GM19452 (cell line): ENCODE data around the gene CFAP65.

Source experiments
- ATAC-seq: cut with Tn5 transposase; IDR thresholded peaks from one replicate; pipeline ENCODE4 v1.9.1; 2021; ENCODE audit not compliant: unreplicated experiment

Gene CFAP65

GRCh38 chr2:218993345-218994315, 47.7 kb downstream of the CFAP65 start, which contains the start of gene CRYBA2:
CRYBA2 (minus strand) TSS chr2:218993422; CDS start chr2:218993176, 246 bp downstream.
- no peak for ATAC-seq

- ATAC-seq = no peak
Observed at GRCh38 chr2:218992703-218993344, 48.5 kb downstream of the CFAP65 start.

DNA sequence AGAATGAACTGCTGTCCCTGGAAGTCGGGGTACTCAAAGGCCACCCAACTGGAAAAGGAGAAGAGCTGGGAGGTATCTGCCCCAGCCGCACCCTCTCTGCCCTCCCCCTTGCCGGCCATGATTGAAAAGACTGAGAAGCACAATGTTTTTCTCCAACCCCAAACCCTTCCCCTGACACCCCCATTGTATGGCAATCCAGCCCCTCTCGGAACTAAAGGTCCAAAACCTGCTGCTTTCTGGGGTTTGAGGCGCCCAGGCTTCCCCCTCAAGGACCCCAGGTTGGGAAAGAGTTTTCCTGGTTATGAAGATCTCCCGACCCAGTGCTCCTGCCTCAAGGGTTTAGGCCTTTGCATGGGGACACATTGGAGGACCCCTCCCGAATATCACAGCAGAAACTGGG, 49.1 kb downstream of the CFAP65 start:
- ATAC-seq = no peak

GRCh38 chr2:218991674-218992168, 49.6 kb downstream of the CFAP65 start:
- no peak for ATAC-seq

DNA sequence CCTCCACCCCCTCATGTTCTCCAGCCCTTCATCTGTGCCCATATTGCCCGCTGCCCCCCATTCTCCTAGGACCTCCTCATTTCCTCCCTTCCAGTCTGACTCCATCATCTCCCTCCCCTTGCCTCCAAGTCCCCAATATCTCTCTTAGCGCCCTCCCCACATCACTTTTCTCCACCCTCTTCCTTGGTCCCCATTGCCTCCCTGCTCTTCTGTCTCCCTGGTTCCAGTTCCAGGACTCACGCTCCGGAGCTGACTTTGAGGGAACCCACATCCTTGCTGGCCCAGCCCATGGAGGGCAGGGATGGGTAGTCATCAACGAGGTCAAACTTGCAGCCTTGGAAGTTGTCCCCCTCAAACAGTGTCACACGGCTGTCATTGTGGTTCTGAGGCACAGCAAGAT, 50.7 kb downstream of the CFAP65 start:
- no peak for ATAC-seq

- ATAC-seq = no peak
Observed at GRCh38 chr2:218990052-218990451, 51.3 kb downstream of the CFAP65 start.

- ATAC-seq = no peak
Observed at GRCh38 chr2:218988650-218989049, 52.7 kb downstream of the CFAP65 start.

GRCh38 chr2:218988164-218988563, 53.2 kb downstream of the CFAP65 start:
- ATAC-seq = no peak

- ATAC-seq = no peak
Observed at GRCh38 chr2:218986148-218986761, 55.1 kb downstream of the CFAP65 start.

DNA sequence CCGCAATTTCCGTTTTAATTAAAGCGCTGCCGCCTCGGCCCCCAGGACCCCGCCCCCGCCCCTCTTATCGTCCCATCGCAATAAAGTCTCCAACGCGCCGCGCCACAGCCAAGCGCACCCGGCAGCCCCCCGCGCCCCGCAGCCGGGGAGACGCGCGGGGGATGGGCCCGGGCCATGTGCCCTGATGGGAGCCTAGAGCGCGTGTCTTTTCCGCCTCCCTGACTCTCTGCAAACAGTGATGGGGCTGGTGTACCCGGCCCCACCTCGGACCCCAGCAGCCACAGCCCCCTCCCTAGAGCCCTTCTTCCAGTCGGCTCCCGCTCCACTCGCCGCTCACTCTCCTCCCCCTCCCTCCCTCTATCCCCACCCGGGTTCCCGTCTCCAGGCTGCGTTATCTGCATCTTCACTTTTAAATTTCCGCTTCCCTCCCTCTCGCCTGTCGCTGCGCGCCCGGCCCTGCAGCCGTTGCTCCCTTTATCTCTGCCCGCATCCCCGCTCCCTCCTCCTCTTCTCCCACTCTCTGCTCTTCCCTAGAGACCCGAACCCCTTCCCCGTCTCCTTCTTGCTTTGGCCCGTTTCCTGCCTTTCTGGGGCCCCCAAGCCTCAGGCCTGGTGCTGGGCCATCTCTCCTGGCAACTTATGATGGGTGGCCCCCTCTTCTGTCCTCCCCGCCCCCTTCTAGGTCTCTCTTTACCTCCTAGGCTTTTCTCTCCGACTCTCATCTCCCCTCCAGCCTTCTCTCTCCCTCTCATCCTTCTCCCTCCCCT, 55.8 kb downstream of the CFAP65 start:
- ATAC-seq = no peak

DNA sequence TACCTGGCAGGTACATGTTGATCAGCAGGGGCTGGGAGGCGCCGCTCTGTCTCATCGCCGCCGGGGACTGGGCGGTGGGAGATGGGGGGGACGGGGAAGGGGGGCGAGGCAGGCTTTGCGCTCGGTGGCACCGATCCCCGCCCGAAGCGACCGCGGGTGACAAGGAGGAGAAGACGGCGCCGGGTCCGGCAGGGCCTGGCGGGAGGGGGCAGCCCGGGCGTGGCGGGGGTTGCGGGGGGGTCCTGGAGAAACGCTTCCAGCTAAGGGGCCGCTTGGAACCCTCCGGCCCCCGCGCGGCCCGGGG, 56.3 kb downstream of the CFAP65 start, which contains the start of gene FEV:
TSS of gene FEV (minus strand) at position 164 of the 304 bp plus-strand sequence. CDS start at position 55, 109 bp downstream.
- ATAC-seq = no peak

- no peak for ATAC-seq
Observed at GRCh38 chr2:218984239-218985020, 56.9 kb downstream of the CFAP65 start.

GRCh38 chr2:218983934-218984238, 57.4 kb downstream of the CFAP65 start:
- no peak for ATAC-seq

DNA sequence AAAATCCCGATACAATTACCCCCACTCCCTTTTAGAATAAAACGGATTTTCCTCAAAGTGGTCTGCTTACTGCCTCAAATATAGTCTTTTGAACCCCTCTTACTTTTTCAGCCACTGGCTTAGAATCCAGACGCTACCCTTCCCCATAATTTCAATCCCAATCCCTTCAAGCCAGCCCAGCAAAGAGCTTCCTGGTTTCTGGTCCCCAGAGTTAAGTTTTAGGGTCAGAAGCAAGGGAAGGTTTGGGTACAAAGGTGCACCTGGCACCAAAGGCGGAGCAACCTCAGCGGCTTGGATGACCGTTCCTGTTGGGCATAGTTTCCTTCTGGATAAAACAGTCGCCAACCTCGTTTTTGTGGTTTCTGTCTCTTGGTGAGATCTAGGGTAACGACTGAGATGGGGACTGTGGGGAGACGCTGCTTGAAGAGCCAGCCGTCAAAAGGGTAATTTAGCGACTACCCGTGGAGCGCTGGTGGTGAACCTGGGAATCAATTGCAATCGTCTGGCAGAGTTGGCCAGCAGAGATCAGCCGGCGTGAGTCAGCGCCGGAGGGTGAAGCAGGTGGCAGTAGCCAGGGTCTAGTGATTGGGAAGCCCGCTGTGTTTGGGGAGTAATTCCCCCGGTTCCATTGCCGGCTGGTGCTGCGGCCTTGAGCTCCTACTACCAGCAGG, 57.9 kb downstream of the CFAP65 start:
- no peak for ATAC-seq

DNA sequence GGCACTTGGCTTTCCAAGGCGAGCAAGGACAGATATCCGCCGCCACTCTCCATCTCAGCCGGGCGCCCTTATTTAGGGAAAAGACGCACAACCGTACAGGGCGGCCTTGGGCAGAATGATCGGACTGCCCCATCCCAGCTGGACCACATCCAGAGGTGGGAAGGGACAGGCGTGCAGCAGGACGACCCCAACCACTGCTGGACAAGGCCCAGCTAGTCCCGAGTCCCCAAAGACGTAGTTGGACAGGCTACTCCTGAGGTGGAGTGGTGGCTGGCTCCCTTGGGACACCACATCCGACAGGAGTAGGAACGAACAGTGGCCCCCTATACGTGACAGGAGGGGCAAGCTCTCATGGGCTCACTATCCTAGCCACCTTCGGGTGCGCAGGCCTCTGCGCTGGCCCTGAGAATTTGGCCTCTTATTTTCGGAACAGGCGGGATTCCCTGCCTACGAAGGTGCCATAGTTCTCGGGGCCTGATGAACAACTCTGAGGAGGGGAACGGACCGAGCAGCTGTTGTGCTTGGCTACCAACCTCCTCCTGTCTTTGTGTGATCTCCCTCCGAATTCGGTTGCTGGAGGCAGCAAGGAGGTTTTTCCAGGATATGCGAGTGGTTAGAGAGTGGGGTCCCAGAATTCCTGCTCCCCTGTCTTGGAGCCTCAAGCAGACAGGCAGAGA, 58.6 kb downstream of the CFAP65 start:
- ATAC-seq = no peak

DNA sequence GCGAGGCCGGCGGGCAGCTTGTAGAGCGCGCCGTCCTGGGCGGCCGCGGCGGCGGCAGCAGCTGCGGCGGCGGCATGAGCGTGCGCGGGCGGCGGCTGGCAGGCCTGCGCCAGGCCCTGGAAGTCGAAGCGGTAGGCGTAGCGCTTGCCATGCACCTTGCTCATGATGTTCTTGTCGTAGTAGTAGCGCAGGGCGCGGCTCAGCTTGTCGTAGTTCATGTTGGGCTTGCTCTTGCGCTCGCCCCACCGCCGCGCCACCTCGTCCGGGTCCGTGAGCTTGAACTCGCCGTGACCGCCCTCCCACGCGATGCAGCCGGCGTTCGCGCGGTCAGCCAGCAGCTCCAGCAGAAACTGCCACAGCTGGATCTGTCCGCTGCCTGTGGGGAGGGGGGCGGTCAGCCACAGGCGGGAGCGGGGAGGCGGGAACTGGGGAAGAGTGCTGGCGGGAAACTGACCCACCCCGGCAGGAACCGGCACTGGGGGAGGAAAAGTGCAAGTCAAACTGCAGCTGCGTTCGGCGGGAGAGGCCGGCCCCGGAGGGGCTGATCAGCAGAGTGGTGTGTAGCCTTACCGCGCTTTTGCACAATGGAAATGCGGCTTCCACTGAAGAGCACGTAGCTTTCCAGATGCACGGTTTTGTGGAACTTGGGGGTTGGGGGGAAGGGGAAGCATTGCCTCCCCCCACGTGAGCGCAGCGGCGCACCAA, 59.3 kb downstream of the CFAP65 start:
- ATAC-seq = no peak

DNA sequence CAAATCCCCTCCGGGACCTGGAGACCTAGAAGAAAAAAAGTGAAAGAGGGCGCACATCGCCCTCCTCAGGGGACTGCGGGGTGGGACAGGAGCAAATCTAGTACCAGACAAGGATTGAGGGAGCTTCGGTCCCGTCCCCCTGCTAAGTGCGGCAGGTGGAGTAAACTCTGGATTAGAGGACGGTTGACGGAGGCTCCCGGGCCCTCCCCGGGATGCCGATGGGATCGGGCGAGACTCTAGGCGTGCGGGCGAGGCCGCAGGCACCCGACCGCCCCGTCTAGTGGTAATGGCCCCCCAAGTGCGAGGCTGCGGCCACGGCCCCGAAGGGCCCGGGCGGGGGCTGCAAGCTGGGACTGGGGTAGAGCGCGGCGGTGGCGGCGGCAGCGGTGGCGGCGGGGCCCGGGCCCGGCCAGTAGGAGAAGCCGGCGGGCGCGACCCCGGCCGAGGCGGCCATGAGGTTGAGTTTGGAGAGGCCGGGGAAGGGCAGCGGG, 59.9 kb downstream of the CFAP65 start:
- no peak for ATAC-seq

DNA sequence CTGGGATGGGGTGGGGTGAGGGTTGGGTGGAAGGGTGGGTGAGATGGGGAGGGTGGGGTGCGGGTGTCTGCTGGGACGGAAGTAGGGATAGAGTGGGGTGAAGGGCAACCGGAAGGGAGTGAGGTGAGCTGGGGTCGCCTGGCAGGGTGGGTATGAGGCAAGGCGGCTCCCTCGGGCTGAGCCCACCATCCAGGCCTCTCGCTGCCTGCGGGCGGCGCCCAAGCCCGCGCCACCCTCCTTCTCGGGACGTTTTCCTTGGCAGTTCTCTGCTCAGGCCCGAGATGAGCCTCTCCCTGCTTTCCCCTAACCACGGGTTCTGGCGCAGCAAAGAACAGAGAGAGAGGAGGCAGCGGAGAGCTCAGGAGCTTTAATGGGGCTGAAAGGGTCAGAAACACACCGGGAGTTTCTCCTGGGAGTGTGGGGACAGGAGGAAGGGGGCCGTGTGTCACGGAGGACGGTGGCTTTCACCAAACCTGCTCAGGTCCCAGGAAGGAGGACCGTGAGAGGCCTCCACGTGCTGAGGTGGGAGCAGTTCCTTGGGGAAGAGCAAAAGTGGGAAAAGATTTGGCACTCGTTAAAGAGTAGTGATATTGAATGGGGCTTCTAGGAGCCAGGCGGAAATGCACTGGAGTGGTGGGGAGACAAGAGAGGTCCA, 60.5 kb downstream of the CFAP65 start:
- no peak for ATAC-seq
